H1 (cell line): ENCODE measurements around the gene MEGF11. TPM values are rescaled to one million over a fixed set of nuclear protein-coding genes. Genes with fewer than 3 reads are reported as not detected.

Experiments
- BACH1 ChIP-seq: IDR thresholded peaks from 2 replicates; pipeline ENCODE4 v1.6.1; 2012; ENCODE audit warnings: low read length, improper control_type of control experiment
- EP300 ChIP-seq, 2 experiments: IDR thresholded peaks; 1 replicate in 1 of 2; 2 replicates in 1 of 2; pipeline ENCODE4 v1.6.1; 2011 to 2012; ENCODE audit warnings: low read depth in 2 of 2, low read length in 2 of 2, mild to moderate bottlenecking in 2 of 2, borderline replicate concordance in 1 of 2, inconsistent platforms in 1 of 2, moderate library complexity in 1 of 2
- MAFK ChIP-seq: IDR thresholded peaks from 2 replicates; pipeline ENCODE4 v1.6.1; 2012; ENCODE audit warnings: low read depth, mild to moderate bottlenecking, improper control_type of control experiment, low read length
- NANOG ChIP-seq: IDR thresholded peaks from 2 replicates; pipeline ENCODE4 v1.6.1; 2011; ENCODE audit warnings: low read length, low read depth, mild to moderate bottlenecking, inconsistent platforms; ENCODE audit not compliant: insufficient read depth, poor library complexity, severe bottlenecking
- RAD21 ChIP-seq, 2 experiments: IDR thresholded peaks in 1 of 2; conservative IDR thresholded peaks in 1 of 2; 2 replicates each; pipeline ENCODE4 v1.6.1; 2011; ENCODE audit warnings: low read depth in 2 of 2, low read length in 2 of 2, improper control_type of control experiment in 1 of 2, inconsistent platforms in 1 of 2, mild to moderate bottlenecking in 1 of 2, moderate library complexity in 1 of 2
- SIN3A ChIP-seq, 2 experiments: IDR thresholded peaks in 1 of 2; conservative IDR thresholded peaks in 1 of 2; 2 replicates each; pipeline ENCODE4 v1.6.1; 2011 to 2012; ENCODE audit warnings: low read length in 2 of 2, improper control_type of control experiment in 1 of 2, low read depth in 1 of 2, mild to moderate bottlenecking in 1 of 2
- polyA plus RNA-seq, 7 experiments: library from polyadenylated mRNA; depleted of rRNA in 3 of 7; stranded (reverse) in 5 of 7; unstranded in 2 of 7; fragments of >200 nt in 5 of 7; fragments of 200-250 nt in 2 of 7; gene quantifications; 1 replicate in 5 of 7; 2 replicates in 1 of 7; 4 replicates in 1 of 7; pipeline versions ENCODE4 v1.2.1 to v1.2.3, GENCODE V29; 2011 to 2013; ENCODE audit warnings: missing spikeins in 2 of 7, mixed read lengths in 2 of 7
- total RNA-seq: library from RNA; stranded (reverse); fragmentation: NEBNext Ultra II Directional; extraction: Animal tissue kit (Norgen Biotek cat#: 25700); gene quantifications from 2 replicates; pipeline ENCODE4 v1.2.1, GENCODE V29; 2021

Gene MEGF11
- total and polyA plus RNA-seq, 2 of the 8 experiments (the other 6 are each of a cell fraction or from before 2014, with no cell fraction given): 4.4 to 4.8 TPM

- no peak for TF ChIP-seq SIN3A (conservative IDR thresholded peaks at IDR 0.05 in 1 of 2, IDR thresholded peaks at IDR 0.05 in 1 of 2; ENCODE audit: low read depth in 1 of 2, low read length in 2 of 2)
- no peak for TF ChIP-seq EP300 (IDR thresholded peaks at IDR 0.05; ENCODE audit: borderline replicate concordance in 1 of 2, low read depth in 2 of 2, low read length in 2 of 2)
- TF ChIP-seq RAD21 (IDR thresholded peaks at IDR 0.05 in 1 of 2, conservative IDR thresholded peaks at IDR 0.05 in 1 of 2; ENCODE audit: low read depth in 2 of 2, low read length in 2 of 2): no peak
- TF ChIP-seq NANOG: no peak
- TF ChIP-seq BACH1: no peak
- TF ChIP-seq MAFK: no peak
Observed at GRCh38 chr15:66051833-66052232, 201.7 kb downstream of the MEGF11 start (continued).
